ENCODE results near the gene CLDN11. TPM values are rescaled to one million over a fixed set of nuclear protein-coding genes. Genes with fewer than 3 reads are reported as not detected.

Gene CLDN11
- total and polyA plus RNA-seq, 2 of the 8 experiments (the other 6 are each of a cell fraction or from before 2014, with no cell fraction given) = 4.8 to 12.5 TPM

GRCh38 chr3:170441412-170441811, 22.7 kb downstream of the CLDN11 start:
- no peaks in the 10 kb centered on the region for H3K36me3 ChIP-seq (ENCODE audit: control insufficient read depth in 2 of 4, insufficient read depth in 4 of 4, low read length in 3 of 4)
- no peak overlapping the region for H3K56ac ChIP-seq (replicated peaks; ENCODE audit: insufficient read length, low read depth, low read length)
- H3K4me3 ChIP-seq (ENCODE audit: extremely low read depth in 1 of 4, insufficient read depth in 2 of 4, low read depth in 3 of 4, low read length in 4 of 4) = no peak overlapping the region
- POLR2A ChIA-PET (ENCODE audit: partially characterized antibody) = no interaction called here
- H3K9ac ChIP-seq (replicated peaks in 1 of 4; ENCODE audit: extremely low read depth in 1 of 4, low read depth in 3 of 4, low read length in 3 of 4) = no peak overlapping the region
- no peaks in the 10 kb centered on the region for H3K9me3 ChIP-seq (ENCODE audit: insufficient read depth in 2 of 2, low read depth in 1 of 2, low read length in 1 of 2)
- 99 to 100% methylated on average over 1 to 4 of the region's 4 CpGs for WGBS, 2 experiments (ENCODE audit: extremely low coverage in 1 of 2, insufficient coverage in 1 of 2, insufficient read length in 1 of 2, insufficient replicate concordance in 2 of 2, low coverage in 1 of 2, low lambda C conversion rate in 2 of 2, missing lambda C conversion rate in 1 of 2)
- H4K8ac ChIP-seq (ENCODE audit: extremely low read depth, insufficient read depth, low read length) = no peak overlapping the region
- no peaks in the 10 kb centered on the region for H3K27me3 ChIP-seq (replicated peaks in 1 of 4; ENCODE audit: control insufficient read depth in 3 of 4, extremely low read depth in 1 of 4, insufficient read depth in 3 of 4, low read length in 3 of 4)
- H3K4me2 ChIP-seq (ENCODE audit: insufficient read depth in 1 of 2, low read depth in 2 of 2, low read length in 2 of 2) = no peak overlapping the region
- H2BK20ac ChIP-seq (ENCODE audit: low read length) = no peak overlapping the region
- CTCF ChIA-PET (ENCODE audit: partially characterized antibody) = interaction anchor here (1.1 to 4.3 kb wide), 3 partner anchors 10 to 371 kb away, joined by 5 to 20 read pairs (median 7); no protein-coding TSS in a partner anchor
- no peak overlapping the region for H2BK12ac ChIP-seq (ENCODE audit: low read depth, low read length)
- DNase-seq (ENCODE audit: low read depth in 1 of 2, low spot score in 2 of 2) (no peak), FAIRE-seq (no peak)
- no peak overlapping the region for H2AFZ ChIP-seq (ENCODE audit: low read length)
- H3K23ac ChIP-seq (ENCODE audit: insufficient read length) = no peak overlapping the region
- no peak overlapping the region for H2BK15ac ChIP-seq (ENCODE audit: low read length)
- no peak overlapping the region for H4K91ac ChIP-seq (replicated peaks; ENCODE audit: insufficient read length, low read length)
- no peaks in the 10 kb centered on the region; a peak in 1 of 7 replicates for H3K4me1 ChIP-seq (replicated peaks in 1 of 4; ENCODE audit: control insufficient read depth in 3 of 4, insufficient read depth in 4 of 4, low read length in 3 of 4)
- H2BK120ac ChIP-seq (replicated peaks; ENCODE audit: low read depth, low read length) = no peak overlapping the region
- H3K14ac ChIP-seq (ENCODE audit: insufficient read length) = no peak overlapping the region
- H3K18ac ChIP-seq (ENCODE audit: extremely low read depth, low read length) = no peak overlapping the region
- no peak overlapping the region for H2BK5ac ChIP-seq (ENCODE audit: low read depth, low read length)
- no peaks in the 10 kb centered on the region for H3K23me2 ChIP-seq (ENCODE audit: low read depth, low read length)
- no peaks in the 10 kb centered on the region for H3K79me1 ChIP-seq (ENCODE audit: low read depth, low read length)
- H3K4ac ChIP-seq (replicated peaks; ENCODE audit: insufficient read length, low read depth, low read length) = no peak overlapping the region
- H3K27ac ChIP-seq (ENCODE audit: low read depth, low read length) = no peak overlapping the region
- no peaks in the 10 kb centered on the region for H4K20me1 ChIP-seq (replicated peaks in 1 of 2; ENCODE audit: control insufficient read depth in 1 of 2, insufficient read depth in 2 of 2, low read length in 2 of 2)
- no peak overlapping the region for H2AK5ac ChIP-seq (ENCODE audit: low read depth, low read length)
- no peaks in the 10 kb centered on the region for H3K79me2 ChIP-seq (ENCODE audit: control insufficient read depth in 1 of 2, insufficient read depth in 2 of 2, low read length in 2 of 2)
- H4K5ac ChIP-seq (ENCODE audit: insufficient read length, low read depth, low read length) = no peak overlapping the region
- TF ChIP-seq HDAC2 (IDR thresholded peaks at IDR 0.05; ENCODE audit: borderline replicate concordance in 1 of 2, low read depth in 2 of 2, low read length in 2 of 2) (no peak), POLR2AphosphoS5 (IDR thresholded peaks at IDR 0.05; ENCODE audit: low read depth, low read length) (no peak), HDAC6 (IDR thresholded peaks at IDR 0.05; ENCODE audit: low read depth, low read length) (no peak), SP1 (IDR thresholded peaks at IDR 0.05; ENCODE audit: low read depth, low read length) (no peak), RBBP5 (IDR thresholded peaks at IDR 0.05; ENCODE audit: borderline replicate concordance, low read depth, low read length) (no peak), TCF12 (IDR thresholded peaks at IDR 0.05; ENCODE audit: low read depth, low read length) (no peak), CBX5 (IDR thresholded peaks at IDR 0.05; ENCODE audit: low read depth, low read length) (no peak), CHD1 (IDR thresholded peaks at IDR 0.05; ENCODE audit: low read depth, low read length) (no peak), PHF8 (conservative IDR thresholded peaks at IDR 0.05; ENCODE audit: low read depth, low read length) (no peak), CTCF (IDR thresholded peaks at IDR 0.05; ENCODE audit: control extremely low read depth in 1 of 3, insufficient read depth in 1 of 3, low read depth in 1 of 3, low read length in 3 of 3) (no peak), SP2 (IDR thresholded peaks at IDR 0.05; ENCODE audit: low read length) (no peak), ATF3 (IDR thresholded peaks at IDR 0.05; ENCODE audit: insufficient read depth, low read depth, low read length) (no peak)

Data from H1 (cell line).